ENCODE measurements around the gene GK. TPM values are rescaled to one million over a fixed set of nuclear protein-coding genes. Genes with fewer than 3 reads are reported as not detected.
A peak's percentile ranks its signal among the peaks of the same experiment; 100 is the strongest.
"Not testable (repeated sequence)": the region's sequence is repeated elsewhere in the genome, so short reads cannot be mapped to it uniquely, and the experiment has no call there.

GK gene
- polyA plus RNA-seq, 4 donors = 97.8 to 129 (median 103) TPM

GRCh38 chrX:30652527-30653414 is 452 bp upstream of the GK start:
- DNase-seq (ENCODE audit: low read depth in 4 of 4, low spot score in 3 of 4) = peak; percentile 69 to 75 (median 72)

GRCh38 chrX:30654386-30654785 is 1.2 kb downstream of the GK start:
- DNase-seq (ENCODE audit: low read depth in 4 of 4, low spot score in 3 of 4) = not testable (repeated sequence)

GRCh38 chrX:30654989-30655607 is 1.9 kb downstream of the GK start:
- DNase-seq (ENCODE audit: low read depth in 4 of 4, low spot score in 3 of 4) = no peak

GRCh38 chrX:30655991-30656390 is 2.8 kb downstream of the GK start:
- DNase-seq (ENCODE audit: low read depth in 4 of 4, low spot score in 3 of 4) = no peak

DNA sequence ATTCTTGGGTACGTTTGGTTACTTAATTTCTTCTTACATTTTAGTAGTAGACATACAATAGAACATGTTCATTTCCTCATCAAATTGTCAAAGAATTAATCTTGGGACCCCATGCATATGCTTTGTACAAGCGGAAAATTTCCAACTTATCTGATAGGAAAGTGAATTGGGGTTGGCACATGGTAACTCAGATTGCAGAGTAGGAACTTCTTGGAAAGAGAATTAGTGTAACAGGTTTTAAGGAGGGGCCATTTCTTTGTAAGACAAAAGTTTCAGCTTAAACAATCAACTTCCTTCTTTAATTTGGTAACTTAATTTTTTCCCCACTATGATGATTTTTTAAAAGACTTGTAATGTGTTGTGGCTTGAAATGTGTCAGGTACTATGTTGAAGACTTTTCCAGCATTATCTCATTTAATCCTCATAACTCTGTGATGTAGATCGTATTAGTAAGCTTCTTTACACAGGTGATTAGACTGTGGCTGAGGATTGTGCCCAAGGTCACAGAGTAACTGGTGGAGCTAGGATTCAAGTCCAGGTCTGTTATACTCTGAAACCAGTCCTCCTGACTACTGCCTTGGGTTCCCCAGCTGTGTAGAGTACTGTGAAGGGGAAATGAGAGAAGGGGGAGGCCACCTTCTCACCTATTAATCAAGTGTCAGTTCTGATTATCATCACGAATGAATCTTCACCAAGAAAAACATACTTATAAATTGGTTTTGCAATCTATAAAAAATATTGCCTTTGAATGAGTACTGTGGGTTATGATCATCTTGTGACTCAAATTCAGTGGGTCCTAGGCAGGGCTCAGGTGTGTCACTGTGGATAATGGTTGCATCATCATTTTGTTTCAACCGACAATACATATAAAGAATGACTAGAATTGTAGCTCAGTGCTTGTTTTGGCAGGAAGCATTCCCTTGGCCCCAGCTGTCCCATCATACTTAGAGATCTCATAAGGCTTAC is 4.3 kb downstream of the GK start:
- DNase-seq (ENCODE audit: low read depth in 4 of 4, low spot score in 3 of 4) = no peak

- no peak for DNase-seq (ENCODE audit: low read depth in 4 of 4, low spot score in 3 of 4)
Observed at GRCh38 chrX:30659421-30659820, 6.2 kb downstream of the GK start.

GRCh38 chrX:30661228-30661627 is 8.0 kb downstream of the GK start:
- no peak for DNase-seq (ENCODE audit: low read depth in 4 of 4, low spot score in 3 of 4)

- no peak for DNase-seq (ENCODE audit: low read depth in 4 of 4, low spot score in 3 of 4)
Observed at GRCh38 chrX:30663322-30663721, 10.1 kb downstream of the GK start.

DNA sequence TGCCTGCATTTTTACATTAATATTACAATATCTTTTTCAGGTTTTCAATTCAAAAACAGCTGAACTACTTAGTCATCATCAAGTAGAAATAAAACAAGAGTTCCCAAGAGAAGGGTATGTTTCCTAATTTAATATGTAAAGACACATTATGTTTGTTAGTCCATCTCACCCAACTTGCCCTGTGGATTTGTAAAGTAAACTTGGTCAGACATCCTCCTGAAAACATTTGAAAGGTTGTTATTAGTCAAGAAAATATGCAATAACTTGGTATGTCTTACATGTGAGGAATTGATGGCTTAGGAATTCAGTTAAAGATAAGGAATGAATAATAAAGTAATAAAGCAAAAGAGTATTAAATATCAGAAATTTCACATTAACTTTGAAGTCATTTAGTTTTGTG is 12.2 kb downstream of the GK start:
- no peak for DNase-seq (ENCODE audit: low read depth in 4 of 4, low spot score in 3 of 4)

DNA sequence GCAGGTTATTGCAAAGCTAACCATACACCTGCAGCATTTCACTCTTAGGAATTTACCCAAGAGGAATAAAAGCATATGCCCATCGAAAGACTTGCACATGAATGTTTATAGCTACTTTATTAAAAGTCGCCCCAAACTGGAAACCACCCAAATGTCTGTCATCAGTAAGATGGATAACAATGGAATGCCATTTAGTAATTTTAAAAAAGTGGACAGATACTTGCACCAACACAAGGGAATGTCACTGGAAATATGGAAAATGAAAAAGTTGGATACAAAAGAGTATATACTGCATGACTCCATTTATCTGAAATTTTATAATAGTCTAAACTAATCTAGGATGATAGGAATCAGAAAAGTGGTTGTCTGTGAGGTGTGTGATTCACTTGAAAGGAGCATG is 12.9 kb downstream of the GK start:
- DNase-seq (ENCODE audit: low read depth in 4 of 4, low spot score in 3 of 4) = no peak

DNA sequence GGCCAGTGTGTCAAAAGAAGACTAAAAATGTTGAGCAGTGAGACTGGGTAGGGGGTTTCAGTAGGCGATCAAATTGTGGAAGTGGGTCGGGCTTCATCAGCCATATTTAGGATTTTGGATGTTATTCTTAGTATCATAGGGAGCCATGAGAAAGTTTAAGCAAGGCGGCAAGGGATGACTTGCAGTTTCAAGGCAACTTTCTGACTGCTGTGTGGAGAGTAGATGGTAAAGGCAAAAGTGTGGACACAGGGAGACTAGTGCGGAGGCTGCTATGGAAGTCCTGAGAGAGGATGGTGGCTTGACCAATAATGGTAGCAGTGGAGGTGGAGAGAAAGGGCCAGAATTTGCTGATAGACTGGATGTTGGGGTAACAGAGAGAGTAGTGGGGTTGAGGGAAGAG is 15.4 kb downstream of the GK start:
- no peak for DNase-seq (ENCODE audit: low read depth in 4 of 4, low spot score in 3 of 4)

DNA sequence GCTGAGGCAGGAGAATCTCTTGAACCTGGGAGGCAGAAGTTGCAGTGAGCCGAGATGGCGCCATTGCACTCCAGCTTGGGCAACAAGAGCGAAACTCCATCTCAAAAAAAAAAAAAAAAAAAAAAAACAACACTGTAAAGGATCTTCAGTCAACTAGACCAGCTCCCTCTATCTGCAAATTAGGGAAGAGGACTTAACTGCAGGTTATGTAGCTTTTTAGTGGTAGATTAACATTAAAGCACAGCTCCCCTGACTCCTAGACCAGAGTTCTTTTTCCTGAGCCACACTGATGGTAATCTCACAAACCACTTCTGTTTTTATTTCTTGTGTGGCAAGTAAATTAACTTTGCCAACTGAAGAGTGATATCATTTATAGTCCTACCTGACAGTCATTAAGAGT is 18.0 kb downstream of the GK start:
- DNase-seq (ENCODE audit: low read depth in 4 of 4, low spot score in 3 of 4) = not testable (repeated sequence)

GRCh38 chrX:30673127-30673796 is 20.0 kb downstream of the GK start:
- DNase-seq (ENCODE audit: low read depth in 4 of 4, low spot score in 3 of 4) = no peak

- DNase-seq (ENCODE audit: low read depth in 4 of 4, low spot score in 3 of 4) = no peak
Observed at GRCh38 chrX:30673884-30674598, 20.8 kb downstream of the GK start.

DNA sequence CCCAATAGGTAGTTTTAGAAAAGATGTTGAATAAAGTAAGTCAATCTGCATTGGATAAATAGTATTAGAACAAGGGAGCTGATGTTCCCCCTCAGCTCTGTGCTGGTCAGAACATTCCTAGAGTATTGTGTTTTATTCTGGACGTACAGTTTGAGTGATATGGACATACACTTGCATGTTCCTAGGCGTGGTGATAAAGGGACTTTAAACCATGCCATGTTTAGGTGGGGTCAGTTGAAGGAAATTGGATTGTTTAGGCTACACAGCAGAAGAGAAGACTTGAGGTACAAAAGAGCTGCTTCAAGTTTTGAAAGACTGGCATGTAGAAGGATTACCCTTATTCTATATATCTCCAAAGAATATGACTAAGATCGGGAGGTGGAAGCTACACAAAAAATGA is 21.6 kb downstream of the GK start:
- DNase-seq (ENCODE audit: low read depth in 4 of 4, low spot score in 3 of 4) = no peak

GRCh38 chrX:30679369-30679768 is 26.1 kb downstream of the GK start:
- DNase-seq (ENCODE audit: low read depth in 4 of 4, low spot score in 3 of 4) = no peak

GRCh38 chrX:30680618-30681017 is 27.4 kb downstream of the GK start:
- no peak for DNase-seq (ENCODE audit: low read depth in 4 of 4, low spot score in 3 of 4)

GRCh38 chrX:30688641-30689040 is 35.4 kb downstream of the GK start:
- no peak for DNase-seq (ENCODE audit: low read depth in 4 of 4, low spot score in 3 of 4)

DNA sequence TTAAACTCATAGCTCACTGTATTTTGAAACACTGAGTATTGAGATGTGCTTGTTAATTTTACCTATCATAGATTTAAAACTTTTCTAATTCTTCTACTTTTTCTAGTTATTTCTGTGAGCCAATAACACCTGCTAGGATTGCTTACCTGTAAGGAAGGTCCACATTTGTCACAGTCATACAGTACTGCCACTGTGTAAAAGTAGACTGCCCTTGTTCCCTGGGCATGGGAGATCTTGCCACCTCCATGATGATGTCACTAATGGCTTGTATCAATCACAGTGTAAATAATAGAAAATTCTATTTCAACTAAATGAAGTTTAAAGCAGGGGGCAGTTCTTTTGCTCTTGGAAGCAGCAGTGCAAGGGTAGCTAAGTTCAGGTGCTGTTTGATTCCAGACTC is 35.9 kb downstream of the GK start:
- no peak for DNase-seq (ENCODE audit: low read depth in 4 of 4, low spot score in 3 of 4)

DNA sequence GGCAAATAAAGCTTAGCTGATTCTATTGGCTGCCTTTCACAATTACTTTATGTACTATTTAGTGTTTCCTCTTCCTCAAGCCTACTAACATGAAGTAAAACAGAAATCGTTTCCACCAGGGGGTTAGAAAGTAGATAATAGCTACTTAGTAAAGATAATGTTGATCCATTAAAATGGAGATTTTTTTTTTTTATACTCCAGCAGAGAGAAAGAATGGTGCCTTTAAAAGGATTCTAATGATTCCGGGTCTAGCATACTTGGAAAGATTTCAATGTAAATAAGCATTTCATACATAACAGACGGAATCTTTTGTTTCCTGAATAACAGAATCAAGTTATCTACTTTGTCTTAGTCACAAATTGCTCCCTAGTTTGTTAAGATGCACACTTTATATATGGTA is 37.1 kb downstream of the GK start:
- DNase-seq (ENCODE audit: low read depth in 4 of 4, low spot score in 3 of 4) = no peak

Measured in right renal pelvis (tissue), 4 donors.